ENCODE measurements around the gene JMJD6.

The JMJD6 gene

GRCh38 chr17:76726231-76726775 is at the start of gene JMJD6:
Gene JMJD6 (minus strand): TSS chr17:76726606. CDS start chr17:76726475, 131 bp downstream.
- DNase-seq (ENCODE audit: low read depth) = peak; percentile 90
- no peak for TF ChIP-seq CTCF (IDR thresholded peaks at IDR 0.05; ENCODE audit: control insufficient read depth, extremely low read depth, insufficient read depth)
- peak within 1 kb of the TSS; percentile 93 for H3K4me3 ChIP-seq (ENCODE audit: low read depth, low read length)

GRCh38 chr17:76775021-76775600 is 48.7 kb upstream of the JMJD6 start:
- no peak for TF ChIP-seq CTCF (IDR thresholded peaks at IDR 0.05; ENCODE audit: control insufficient read depth, extremely low read depth, insufficient read depth)
- DNase-seq (ENCODE audit: low read depth) = no peak
- H3K4me3 ChIP-seq (ENCODE audit: low read depth, low read length) = no peak overlapping the region

- no peak for DNase-seq (ENCODE audit: low read depth)
- TF ChIP-seq CTCF (IDR thresholded peaks at IDR 0.05; ENCODE audit: control insufficient read depth, extremely low read depth, insufficient read depth) = no peak
- no peak overlapping the region for H3K4me3 ChIP-seq (ENCODE audit: low read depth, low read length)
These were observed 46.6 kb upstream of the JMJD6 start for GRCh38 chr17:76772842-76773525.

- H3K4me3 ChIP-seq (ENCODE audit: low read depth, low read length) = no peak overlapping the region
- DNase-seq (ENCODE audit: low read depth) = no peak
- TF ChIP-seq CTCF (IDR thresholded peaks at IDR 0.05; ENCODE audit: control insufficient read depth, extremely low read depth, insufficient read depth) = no peak
These were observed 32.2 kb upstream of the JMJD6 start for GRCh38 chr17:76758570-76758969.

GRCh38 chr17:76757256-76757655 is 30.9 kb upstream of the JMJD6 start:
- no peak for DNase-seq (ENCODE audit: low read depth)
- no peak overlapping the region for H3K4me3 ChIP-seq (ENCODE audit: low read depth, low read length)
- no peak for TF ChIP-seq CTCF (IDR thresholded peaks at IDR 0.05; ENCODE audit: control insufficient read depth, extremely low read depth, insufficient read depth)

GRCh38 chr17:76755285-76755684 is 28.9 kb upstream of the JMJD6 start:
- no peak overlapping the region for H3K4me3 ChIP-seq (ENCODE audit: low read depth, low read length)
- DNase-seq (ENCODE audit: low read depth) = no peak
- no peak for TF ChIP-seq CTCF (IDR thresholded peaks at IDR 0.05; ENCODE audit: control insufficient read depth, extremely low read depth, insufficient read depth)

Data from LNCaP clone FGC (cell line).